Stimulated activated CD4-positive, alpha-beta T cell treated with anti-CD3 and anti-CD28 coated beads, Interleukin-1b, Interleukin-23, amount 100 ng/mL, for 24 hours (primary cell): Measurements from ENCODE around the gene EFNB1.

ENCODE experiments used
- DNase-seq, 4 experiments: peaks; one replicate each; pipeline ENCODE4 v3.0.0-alpha.2; 2020; ENCODE audit warnings: low read depth in 4 of 4, low spot score in 1 of 4

EFNB1 gene

DNA sequence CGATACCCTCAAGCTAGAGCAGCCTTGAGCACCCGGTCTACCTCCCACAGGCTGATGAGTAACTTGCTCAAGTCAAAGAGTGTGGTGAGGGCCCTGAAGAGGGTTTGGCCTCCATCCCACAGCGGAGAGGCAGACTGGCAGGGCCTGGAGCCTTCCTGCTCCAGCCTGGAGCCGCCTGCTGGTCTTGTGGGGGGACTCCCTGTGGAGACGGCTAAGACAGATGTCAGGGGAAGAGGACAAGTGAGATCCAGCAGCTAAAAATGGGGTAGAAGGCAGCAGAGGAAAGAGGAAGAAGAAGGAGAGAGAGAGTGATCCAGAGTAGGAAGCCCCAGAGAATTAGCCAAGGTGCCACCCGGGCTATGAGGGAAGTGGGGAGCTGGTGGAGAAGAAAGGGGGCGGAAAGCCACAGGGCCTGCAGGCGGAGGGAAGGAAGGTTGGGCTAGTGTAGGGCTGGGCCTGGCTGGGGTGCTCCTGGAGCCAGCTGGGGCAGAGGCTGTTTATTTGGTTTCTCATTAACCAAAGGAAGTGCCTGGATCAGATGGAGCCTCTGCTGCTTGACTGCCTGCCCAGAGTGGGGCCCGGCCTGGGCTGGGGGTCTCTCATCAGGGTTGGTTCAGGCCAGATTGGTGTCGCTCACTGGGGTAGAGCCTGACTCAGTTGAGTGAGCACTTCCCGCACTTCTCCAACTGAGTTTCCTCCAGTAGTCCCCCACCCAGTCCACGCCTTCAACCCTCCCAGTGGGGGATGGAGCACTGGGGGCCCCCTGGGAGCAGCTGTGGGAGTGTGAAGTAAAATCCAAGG is 14.2 kb downstream of the EFNB1 start:
- DNase-seq: no peak

DNA sequence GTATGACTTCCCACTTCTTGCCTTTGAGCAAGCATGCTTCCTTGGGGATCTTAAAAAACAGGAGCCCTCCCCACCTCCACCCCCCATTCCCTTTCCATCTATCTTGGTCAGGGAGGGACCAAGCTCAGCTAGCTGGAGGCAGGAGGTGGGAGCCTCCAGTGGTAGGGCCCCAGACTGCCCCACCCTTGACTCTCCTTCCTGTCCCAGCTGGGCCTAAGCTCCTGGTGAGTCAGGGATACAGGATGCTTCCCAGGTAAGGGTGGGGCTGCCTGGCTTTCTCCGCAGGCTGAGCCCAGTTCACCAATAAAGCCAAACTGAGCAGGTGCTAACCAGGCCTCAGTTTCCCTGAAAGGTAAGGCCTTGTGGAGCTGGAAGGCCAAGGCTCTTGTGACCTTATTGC is 15.2 kb downstream of the EFNB1 start:
- DNase-seq: no peak

DNA sequence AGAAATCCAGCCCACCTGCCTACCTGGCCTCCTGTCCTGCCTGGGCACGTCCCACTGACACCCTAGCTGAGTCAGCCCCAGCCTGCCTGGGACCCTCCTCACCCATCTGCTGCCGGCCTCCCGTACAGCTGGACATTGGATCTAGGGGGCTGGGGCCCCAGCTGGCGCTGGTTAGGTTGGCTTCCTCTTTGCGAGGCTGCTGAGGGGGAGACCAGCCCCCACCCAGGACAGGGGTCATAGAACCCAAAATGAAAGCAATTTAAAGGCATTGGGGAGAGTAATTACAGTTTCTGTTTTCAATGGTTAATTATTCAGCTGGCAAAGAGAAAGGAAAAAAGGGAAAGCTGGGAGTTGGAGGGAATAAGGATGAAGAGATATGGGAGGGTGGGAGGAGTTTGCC is 15.8 kb downstream of the EFNB1 start:
- no peak for DNase-seq

DNA sequence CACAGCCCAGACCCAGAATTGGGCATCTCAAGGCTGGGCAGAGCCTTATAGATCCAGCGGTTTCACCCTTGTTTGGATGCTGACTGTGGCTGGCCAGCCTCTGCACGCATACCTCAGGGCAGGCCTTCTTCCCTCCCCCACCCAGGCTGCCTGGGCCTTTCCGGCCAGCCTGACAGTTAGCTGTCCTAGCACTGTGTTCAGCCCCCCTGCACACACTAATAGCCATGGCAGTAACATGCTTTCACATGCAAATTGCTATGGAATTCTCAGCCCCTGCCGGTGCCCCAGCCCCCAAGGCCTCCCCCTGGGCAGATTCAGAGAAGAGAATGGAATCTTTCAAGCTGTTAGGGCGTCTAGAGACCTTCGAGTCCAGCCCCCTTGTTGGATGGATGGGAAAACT is 17.7 kb downstream of the EFNB1 start:
- DNase-seq: no peak

DNA sequence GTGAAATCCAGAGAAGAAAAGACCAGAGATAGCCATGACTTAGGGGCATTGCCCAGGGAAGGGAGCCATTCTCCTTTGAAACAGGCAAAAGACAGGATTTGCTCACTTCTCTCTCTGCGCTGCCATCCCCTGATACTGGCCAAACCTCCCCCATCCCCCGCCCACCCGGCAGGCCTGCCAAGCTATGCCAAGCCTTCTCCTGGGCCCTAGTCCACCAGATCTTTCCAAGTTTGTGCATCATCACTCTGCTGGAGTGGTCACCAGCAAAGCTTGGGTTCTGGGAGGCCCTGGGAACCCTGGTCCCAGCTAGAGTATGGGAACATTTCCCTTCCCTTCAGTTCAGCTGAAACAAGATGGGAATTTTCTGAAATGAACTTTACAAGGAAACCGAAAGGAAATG is 18.4 kb downstream of the EFNB1 start:
- no peak for DNase-seq

DNA sequence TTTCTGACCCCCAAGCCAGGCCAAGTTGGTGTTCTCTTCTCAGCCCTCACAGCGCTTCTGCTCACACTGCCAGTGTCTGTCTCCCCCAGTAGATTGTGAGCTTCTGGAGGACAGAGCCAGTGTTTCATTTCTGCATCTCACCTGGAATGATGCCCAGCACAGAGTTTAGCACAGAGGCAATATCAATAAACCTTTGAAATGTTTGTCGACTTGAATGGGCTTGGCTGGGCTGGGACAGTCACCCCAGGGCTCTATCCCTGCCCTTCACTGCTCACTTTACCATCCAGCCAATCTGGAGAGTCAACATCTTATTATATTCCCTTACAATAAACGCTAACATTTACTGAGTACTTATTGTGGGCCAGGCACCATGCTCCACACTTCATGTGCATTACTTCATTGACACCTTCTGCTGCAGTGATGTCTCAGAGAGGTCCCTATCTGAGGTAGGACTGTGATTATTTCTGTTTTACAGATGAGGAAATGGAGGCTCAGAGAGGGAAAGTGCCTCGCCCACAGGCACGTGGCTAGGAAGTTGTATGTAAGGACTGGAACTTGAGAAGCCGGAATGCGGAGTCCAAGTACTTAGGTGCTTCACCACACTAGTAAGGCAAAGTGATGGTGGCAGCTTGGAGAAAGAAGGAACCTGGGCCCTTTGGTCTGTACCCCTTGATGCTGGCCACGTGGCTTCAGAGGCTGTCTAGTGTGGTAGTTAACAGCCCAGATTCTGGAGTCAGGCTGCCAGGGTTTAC is 19.5 kb downstream of the EFNB1 start:
- no peak for DNase-seq

DNA sequence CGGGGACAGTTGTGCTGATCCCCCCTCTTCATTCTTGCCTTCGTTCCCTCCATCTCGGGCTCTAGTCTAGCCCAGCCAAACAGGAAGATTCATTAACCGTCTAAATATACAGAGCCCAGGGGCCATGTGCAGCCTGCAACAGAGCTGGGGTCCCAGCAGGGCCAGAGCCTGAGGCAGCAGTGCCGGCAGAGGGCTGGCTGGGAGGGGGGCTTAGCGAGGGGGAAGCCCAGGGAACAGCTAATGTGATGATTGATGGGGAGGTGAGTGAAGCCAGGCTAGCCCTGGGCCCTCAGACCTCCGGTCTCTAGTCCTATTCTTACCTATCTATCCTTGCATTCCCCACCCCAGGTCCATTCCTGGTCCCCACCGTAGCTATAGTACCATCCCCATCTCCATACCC is 22.3 kb downstream of the EFNB1 start:
- DNase-seq: no peak

DNA sequence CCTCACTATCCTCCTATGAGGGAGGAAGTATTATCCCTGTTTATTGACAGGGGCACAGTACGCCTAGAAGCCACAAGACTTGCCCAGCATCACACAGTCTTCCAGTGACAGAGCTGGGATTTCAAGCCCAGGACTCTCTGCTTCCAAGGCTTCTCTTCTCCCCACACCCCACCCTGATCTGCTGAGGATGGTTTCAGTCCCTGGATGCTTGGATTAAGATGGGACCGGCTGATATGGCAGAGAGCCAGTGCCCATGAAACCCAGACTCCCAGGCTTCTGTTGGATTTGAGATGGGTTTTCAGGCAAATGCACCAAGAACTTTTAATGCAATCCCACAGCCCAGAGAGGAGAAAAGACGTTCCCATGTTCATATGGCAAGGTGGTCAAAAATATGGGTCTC is 23.2 kb downstream of the EFNB1 start:
- no peak for DNase-seq

DNA sequence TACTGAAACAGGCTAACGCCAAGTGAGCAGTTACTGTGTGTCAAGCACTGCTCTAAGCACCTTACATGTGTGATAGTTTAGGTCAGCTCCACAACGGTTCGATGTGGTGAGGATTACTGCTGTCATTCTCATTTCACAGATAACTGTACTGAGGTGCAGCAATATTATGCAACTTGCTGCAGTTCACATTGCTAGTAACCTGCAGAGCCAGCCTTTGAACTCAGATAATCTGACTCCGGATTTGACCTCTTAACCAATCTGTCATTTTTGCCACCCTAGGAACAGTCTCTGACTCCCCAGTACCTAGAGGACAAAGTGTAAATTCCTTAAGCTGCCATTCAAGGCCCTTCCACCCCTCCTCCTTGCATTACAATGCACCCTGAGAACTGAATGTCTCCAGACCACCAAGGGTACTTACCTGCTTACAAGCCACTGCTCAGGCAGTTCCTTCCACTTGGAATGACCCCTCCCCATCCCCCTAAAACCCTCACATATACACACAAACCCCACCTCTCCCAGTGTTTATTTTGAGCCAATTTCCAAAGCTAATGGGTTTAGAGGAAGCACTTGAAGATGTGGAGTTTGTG is 24.9 kb downstream of the EFNB1 start:
- DNase-seq: no peak

DNA sequence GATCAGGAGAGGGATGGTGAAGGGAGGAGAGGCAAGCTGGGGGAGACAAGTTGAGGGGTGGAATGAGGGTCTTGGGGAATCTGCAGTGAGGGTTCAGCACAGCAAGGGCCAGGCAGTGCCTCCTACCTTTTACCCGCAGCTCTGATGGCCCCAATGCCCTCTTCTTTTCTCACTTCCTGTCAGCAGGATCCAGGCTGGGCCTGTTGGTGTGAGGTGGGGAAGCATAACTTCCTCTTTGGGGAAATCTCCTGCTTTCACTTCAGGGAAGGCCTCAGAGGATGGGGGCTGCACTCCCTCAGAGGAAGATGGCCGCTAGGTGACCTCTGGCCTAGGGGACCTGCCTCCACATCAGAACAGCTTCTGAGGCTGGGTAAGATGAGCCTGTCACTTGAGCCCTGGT is 36.5 kb downstream of the EFNB1 start:
- no peak for DNase-seq

DNA sequence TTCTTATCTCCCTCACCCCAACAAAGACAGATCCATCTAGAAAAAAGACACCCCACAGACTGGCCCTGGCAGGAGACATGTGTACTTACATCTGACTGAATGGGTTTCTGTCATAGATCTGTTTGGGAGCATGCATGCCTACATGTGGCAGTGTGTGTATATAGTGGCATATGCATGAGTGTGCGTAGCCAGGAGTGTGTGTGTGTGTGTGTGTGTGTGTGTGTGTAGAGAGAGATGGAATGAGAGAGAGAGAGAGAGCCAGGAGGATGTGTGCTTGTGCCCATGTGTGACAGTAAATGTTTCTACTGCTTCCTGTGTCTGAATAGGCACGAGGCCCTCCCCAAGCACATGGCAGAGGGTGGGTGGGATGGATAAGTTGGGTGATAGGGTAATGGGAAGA is 37.1 kb downstream of the EFNB1 start:
- DNase-seq: no peak

DNA sequence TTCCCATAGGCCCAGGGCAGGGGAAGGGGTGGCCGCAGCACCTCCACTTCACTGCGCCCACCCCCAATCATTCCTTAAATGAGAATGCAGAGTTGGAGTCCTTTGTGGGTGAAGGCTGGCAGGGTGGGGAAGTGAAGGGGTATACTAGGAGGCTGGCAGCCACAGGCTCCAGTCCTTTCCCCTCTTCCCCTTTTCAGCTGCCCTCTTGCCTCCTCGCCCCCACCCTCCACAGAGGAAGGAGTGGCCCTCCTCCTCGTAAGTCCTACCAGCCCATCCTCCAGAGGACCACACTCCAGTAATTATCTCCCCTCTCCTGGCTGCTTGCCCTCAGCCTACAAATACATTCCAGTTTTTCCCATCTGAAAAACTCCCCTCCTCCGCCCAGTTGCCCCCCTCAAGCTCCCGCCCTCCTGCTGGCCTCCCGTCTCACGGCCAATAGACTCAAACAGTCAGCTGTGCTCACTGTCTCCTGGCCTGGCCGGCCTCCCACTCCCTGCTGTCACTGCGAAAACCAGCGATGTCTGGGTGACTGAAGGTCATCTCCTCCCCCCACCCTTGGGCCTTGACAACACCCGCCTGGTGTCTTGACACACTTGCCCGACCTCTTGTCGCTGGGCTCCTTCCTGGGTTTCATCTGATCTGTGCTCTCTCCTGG is 38.8 kb downstream of the EFNB1 start:
- no peak for DNase-seq

DNA sequence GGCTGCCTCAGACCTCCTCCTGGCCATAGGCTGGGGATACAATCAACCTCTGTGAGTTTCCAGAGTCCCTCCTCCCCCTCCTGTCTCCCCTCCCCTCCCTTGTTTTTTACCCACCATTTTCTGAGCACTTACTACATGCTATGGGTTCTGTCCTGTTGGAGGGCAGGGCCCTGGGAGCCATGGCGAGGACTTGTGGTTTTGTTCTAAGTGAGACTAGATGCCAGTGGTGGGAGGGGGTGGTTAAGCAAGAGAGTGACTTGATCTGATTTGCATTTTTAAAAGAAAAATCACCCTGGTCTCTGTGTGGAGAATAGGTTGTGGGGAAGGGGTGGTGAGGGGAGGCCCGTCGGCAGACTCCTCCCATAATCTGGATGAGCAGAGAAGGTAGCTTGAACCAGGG is 39.5 kb downstream of the EFNB1 start:
- no peak for DNase-seq

DNA sequence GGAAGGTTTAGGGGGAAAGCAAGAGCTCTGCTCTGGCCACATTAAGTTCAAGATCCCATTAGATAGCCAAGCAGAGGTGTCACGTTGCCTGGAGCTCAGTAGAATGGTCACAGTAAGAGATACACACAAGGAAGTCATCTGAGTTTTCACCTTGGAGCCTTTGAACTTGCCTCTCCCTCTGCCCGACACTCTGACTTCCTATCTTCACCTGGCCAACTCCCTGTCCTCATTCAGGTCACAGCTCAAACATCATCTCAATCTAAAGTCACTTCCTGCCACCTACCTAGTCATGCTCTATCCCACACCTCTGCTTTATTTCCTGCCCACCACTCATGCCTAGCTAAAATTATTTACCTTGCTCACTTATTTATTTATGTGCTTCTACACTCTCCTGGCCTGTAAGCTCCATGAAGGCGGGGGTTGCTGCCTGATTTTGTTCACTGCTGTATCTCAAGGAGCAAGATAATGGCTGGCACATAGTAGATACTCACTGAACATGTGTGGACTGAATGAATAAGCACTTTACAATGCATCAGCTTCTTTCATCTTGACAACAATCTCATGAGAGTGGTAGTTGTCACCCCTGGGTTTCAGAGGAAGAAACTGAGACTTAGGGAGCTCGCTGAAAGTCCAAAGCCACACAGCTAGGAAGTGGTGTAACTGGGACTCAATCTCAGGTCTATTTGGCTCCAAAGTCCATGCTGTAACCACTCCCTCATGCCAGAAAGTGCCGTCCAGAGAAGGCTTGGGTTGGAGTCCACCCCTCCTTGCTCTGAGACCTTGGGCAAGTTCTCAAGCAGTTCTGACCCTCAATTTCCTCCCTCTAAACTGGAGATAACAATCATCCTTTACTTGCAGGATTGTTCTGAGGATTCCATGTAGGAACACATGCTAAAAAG is 40.3 kb downstream of the EFNB1 start:
- DNase-seq: no peak

DNA sequence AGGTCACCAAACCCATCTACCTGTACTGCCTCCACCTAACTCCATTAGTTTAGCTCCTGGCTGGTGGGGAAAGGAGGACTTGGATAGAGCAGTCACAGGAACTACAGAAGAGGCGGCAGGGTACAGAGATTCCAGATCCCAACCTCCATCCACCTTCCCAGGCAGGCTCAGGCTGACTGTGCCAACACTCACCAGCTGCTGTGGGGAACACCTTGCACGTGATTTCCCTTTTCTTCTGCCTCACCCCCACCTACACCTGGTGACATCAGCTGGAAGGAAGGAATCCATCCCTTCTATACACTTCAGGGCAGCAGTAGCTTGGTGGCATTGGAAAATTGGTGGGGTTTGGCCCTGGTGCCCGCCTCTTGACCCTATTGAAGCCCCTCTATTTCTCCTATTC is 41.5 kb downstream of the EFNB1 start:
- no peak for DNase-seq

DNA sequence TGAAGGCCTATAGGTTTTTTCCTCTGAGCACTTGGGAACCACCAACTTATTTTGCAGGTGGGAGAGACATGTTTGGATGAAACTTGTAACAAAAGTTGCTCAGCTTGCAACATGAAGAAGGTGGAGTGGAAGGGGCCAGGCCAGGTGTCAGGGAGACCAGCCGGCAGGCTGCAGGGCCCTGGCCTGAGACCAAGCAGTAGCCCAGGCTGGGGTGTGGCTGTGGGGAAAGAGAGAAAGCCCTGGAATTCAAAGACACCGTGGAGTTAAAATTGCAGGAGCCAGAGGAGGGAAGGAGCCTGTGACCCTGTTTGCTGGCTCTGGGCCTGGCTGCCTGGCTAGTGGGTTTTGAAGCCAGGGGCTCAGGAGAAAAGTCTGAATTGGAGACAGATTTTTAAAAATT is 43.4 kb downstream of the EFNB1 start:
- DNase-seq: no peak

DNA sequence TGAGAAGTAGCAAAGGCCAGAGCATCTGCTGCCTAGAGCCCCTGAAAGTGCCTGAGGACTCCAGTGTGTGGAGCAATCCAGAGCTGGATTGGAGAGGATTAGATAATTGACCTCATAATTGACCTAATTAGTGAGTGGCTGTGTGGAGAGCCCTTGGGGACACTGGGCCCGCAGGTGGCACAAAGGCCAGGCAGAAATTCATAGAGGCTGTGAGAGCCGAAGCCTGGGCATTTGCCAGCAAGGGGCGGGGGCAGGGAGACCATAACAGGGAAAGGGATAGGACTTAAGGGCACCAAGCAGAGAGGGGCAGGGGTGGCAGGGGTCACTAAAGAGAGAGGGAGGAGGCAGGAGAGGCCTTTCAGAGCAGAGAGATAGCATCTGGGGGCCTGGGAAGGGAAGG is 45.3 kb downstream of the EFNB1 start:
- no peak for DNase-seq

DNA sequence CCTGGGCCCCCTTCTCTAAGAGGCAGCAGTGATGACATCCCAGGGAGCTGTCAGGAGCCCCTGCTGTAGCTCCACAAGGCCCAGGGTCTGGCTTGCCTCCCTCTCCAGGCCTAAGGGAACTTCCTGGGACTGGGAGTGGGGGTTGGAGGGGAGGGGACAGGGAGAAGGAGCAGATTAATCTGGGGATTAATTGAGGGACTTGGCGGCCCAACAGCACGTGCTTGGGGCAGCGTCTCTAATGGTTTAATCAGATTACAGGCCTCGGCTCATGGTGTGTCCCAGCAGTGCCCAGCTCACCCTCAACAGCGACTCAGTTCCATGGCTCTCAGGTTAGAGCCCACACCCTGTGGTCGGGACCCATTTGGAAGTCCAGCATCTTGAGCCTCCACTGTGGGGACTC is 47.9 kb downstream of the EFNB1 start:
- no peak for DNase-seq

DNA sequence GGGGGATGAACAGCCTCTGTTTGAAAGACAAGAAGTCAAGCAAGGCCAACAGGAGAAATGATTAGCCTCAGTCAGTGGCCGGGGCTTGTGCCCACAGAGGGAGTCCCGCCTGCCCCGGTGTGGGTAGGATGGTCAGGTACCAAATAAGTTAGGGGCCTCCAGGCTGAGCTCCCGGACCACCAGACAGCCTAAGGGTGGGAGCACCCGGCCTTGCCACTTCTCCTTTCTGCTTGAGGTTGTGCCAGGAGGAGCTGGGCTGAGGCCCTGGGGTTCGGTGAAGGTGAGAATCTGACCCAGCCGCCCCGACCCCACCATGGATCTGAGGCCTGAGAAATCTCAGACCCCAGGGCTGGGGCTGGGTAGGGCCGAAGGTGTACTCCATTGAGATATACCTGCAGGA is 48.8 kb downstream of the EFNB1 start:
- no peak for DNase-seq

DNA sequence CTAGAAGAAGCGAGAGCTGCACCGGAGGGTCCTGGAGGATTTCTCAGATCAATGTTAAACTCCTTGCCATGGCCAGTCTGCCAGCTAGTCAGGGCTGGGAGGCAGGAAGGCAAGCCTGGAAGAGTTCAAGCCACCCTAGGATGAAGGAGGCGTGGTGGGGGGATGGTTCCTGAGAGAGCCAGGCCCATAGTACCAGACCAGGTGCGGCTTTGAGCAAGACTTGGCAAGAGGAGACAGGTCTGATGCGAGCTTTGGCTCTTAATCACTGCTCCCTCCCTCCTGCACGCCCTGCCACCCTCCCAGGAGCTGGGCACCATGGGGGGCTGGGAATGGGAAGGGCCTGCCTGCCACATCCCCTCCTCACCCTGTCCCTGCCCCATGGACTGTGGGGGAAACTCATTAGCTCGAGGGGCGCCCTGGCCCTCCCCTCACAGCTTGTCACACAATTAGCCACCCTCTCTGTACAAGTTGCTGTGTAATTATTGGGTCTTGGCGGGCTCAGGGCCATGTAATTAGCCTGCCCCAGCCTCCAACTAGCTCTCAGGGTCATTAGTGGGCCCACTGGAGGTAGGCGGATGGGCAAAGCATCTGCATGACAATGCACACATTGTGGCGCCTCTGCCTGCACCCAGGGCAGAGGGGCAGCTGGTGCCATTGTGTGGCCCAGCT is 50.3 kb downstream of the EFNB1 start:
- no peak for DNase-seq
